ENCODE data around the gene COLGALT1.
"Not testable (repeated sequence)": the region's sequence is repeated elsewhere in the genome, so short reads cannot be mapped to it uniquely, and the experiment has no call there.

The COLGALT1 gene

DNA sequence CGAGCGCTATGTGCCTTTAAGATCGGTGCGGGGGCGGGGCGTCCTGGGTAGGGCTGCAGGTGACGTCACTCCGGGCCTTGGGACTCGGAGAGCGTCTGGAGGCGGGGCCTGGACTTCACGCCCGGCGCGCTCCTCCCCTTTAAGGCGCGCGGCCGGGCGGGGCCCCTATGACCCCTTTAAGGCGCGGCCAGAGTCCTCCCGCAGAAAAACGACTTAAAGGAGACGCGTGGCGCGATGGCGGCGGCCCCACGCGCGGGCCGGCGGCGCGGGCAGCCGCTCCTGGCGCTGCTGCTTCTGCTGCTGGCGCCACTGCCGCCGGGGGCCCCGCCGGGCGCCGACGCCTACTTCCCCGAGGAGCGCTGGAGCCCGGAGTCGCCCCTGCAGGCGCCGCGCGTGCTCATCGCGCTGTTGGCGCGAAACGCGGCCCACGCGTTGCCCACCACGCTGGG lies at the start of gene COLGALT1:
TSS of gene COLGALT1 (plus strand) at position 170 of the 449 bp plus-strand sequence. CDS start at position 235, 65 bp downstream.
- H3K4me3 ChIP-seq (replicated peaks; ENCODE audit: low read depth, low read length): peak within 1 kb of the TSS; percentile 94
- DNase-seq (ENCODE audit: extremely low read depth, low read depth): peak; percentile 85
- no peak for TF ChIP-seq CTCF (IDR thresholded peaks at IDR 0.05; ENCODE audit: low read depth, low read length, missing control alignments)

DNA sequence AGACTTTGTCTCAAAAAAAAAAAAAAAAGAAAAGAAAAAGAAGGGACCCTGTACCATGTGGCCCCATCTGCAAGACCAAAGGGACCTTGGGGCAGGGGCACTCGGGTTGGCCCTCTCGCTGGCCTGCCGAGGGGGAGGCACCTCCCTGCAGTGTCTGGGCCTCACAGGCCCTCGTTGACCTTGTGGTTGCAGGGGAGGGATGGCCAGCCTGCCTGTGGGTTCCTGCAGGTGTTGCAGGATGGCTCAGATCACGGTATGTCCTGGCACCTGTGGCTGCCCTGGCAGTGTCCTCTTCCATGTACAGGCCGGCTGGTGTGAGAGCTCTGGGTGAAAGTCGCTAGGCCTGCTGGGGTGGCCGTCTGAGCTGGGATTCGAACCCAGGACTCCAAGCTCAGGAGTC lies 48.7 kb upstream of the COLGALT1 start:
- no peak for TF ChIP-seq CTCF (IDR thresholded peaks at IDR 0.05; ENCODE audit: low read depth, low read length, missing control alignments)
- no peak for DNase-seq (ENCODE audit: extremely low read depth, low read depth)
- no peak overlapping the region for H3K4me3 ChIP-seq (replicated peaks; ENCODE audit: low read depth, low read length)

DNA sequence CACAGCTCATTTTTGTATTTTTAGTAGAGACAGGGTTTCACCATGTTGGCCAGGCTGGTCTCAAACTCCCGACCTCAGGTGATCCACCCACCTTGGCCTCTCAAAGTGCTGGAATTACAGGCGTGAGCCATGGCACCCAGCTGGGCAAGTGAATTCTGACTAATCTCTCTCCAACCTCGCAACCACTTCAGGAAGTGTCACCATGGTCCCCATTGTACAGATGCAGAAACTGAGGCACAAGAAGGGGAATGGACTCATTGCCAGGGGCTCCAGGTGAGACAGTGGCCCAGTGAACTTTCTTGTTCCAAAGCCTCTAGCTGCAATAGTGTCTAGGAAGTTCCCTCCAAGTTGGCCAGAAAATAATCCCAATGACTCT lies 46.9 kb upstream of the COLGALT1 start:
- H3K4me3 ChIP-seq (replicated peaks; ENCODE audit: low read depth, low read length); DNase-seq (ENCODE audit: extremely low read depth, low read depth): not testable (repeated sequence)

DNA sequence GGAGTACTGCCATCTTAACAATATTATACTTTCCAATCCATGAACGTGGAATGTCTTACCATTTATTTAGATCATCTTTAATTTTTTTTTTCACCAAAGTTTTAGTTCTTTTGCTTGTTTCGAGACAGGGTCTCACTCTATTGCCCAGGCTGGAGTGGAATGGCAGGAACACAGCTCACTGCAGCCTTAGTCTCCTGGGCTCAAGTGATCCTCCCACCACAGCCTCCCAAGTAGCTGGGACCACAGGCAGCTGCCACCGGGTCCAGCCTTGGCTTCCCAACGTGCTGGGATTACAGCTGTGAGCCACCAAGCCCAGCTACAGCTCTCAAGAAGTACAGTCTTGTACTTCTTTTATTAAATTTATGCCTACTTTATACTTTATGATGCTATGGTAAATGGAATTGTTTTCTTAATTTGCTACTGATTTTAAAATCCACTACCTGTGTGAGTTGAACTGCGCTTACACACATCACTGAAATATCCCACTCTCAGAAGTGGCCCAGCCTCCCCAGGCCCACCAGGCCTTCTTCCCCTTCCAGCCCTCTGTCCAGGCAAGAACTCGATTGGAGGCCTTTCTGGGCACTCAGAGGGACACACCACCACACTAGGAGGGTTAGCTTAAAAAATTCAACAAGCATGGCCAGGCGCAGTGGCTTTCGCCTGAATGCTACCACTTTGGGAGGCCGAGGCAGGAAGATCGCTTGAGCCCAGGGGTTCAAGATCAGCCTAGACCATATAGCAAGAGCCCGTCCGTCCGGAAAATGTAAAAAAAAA lies 45.0 kb upstream of the COLGALT1 start:
- no peak for TF ChIP-seq CTCF (IDR thresholded peaks at IDR 0.05; ENCODE audit: low read depth, low read length, missing control alignments)
- no peak for DNase-seq (ENCODE audit: extremely low read depth, low read depth)
- H3K4me3 ChIP-seq (replicated peaks; ENCODE audit: low read depth, low read length): peak overlapping the region; percentile 86

DNA sequence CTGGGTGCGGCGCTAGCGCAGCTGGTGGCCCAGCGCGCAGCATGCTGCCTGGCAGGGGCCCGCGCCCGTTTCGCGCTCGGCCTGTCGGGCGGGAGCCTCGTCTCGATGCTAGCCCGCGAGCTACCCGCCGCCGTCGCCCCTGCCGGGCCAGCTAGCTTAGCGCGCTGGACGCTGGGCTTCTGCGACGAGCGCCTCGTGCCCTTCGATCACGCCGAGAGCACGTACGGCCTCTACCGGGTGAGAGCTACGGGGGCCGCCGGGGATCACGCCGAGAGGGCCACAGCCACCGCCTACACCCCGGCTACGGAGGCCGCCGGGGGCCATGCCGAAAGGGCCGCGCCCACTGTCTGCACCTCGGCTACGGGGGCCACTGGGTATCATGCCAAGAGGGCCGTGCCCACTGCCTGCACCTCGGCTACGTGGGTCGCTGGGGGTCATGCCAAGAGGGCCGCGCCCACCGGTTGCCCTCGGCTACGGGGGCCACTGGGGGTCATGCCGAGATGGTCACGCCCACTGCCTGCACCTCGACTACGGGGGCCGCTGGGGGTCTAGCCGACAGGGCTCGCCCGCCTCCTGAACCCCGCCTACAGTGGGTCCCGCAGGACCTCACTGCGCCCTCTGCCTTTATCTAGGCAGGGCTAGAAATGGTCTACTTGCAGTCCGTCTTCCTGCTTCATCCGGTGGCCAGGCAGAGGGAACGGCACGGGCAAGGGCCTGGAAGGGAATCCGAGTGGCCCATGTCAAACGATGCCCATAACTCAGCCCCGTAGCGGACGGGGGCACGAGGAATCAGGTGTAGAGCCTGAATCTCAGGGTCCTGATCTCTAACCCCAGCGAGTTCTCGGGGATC lies 43.5 kb upstream of the COLGALT1 start:
- peak; percentile 25 for DNase-seq (ENCODE audit: extremely low read depth, low read depth)
- TF ChIP-seq CTCF (IDR thresholded peaks at IDR 0.05; ENCODE audit: low read depth, low read length, missing control alignments): no peak

GRCh38 chr19:17512574-17512939 lies 42.9 kb upstream of the COLGALT1 start:
- TF ChIP-seq CTCF (IDR thresholded peaks at IDR 0.05; ENCODE audit: low read depth, low read length, missing control alignments): no peak
- no peak for DNase-seq (ENCODE audit: extremely low read depth, low read depth)
- H3K4me3 ChIP-seq (replicated peaks; ENCODE audit: low read depth, low read length): peak overlapping the region; percentile 86

More for the DNA sequence above, 43.5 kb upstream of the COLGALT1 start:
- H3K4me3 ChIP-seq (replicated peaks; ENCODE audit: low read depth, low read length): peak overlapping the region; percentile 86
